Tibial nerve (tissue), 4 donors: Measurements from ENCODE around the gene DAPK2. TPM values are rescaled to one million over a fixed set of nuclear protein-coding genes. Genes with fewer than 3 reads are reported as not detected.
A peak's percentile ranks its signal among the peaks of the same experiment; 100 is the strongest.
"Not testable (repeated sequence)": the region's sequence is repeated elsewhere in the genome, so short reads cannot be mapped to it uniquely, and the experiment has no call there.

Source experiments
- DNase-seq, 2 donors: peaks; one replicate each; pipeline ENCODE4 v3.0.0-alpha.2; 2019; ENCODE audit warnings: low spot score in 2 of 2
- H3K27ac ChIP-seq, 4 donors: fragments of 200-600 bp; sonication (generic) in 3 of 4; one replicate each; pipeline ENCODE4 v1.5.1; 2017 to 2019; ENCODE audit warnings: mild to moderate bottlenecking in 1 of 4
- H3K27me3 ChIP-seq, 2 donors: fragments of 200-600 bp; sonication (generic) in 1 of 2; one replicate each; pipeline versions ENCODE4 v1.5.1 to v1.6.0; 2017 to 2019
- H3K36me3 ChIP-seq, 3 donors: fragments of 200-600 bp; sonication (generic); one replicate each; pipeline ENCODE4 v1.5.1; 2018 to 2019
- H3K4me1 ChIP-seq, 4 donors: fragments of 200-600 bp; sonication (generic) in 3 of 4; one replicate each; pipeline ENCODE4 v1.5.1; 2017 to 2019
- H3K4me3 ChIP-seq, 4 donors: fragments of 200-600 bp; sonication (generic) in 3 of 4; one replicate each; pipeline ENCODE4 v1.5.1; 2017 to 2019; ENCODE audit warnings: mild to moderate bottlenecking in 1 of 4, moderate library complexity in 1 of 4
- H3K9me3 ChIP-seq, 4 donors: fragments of 200-600 bp; sonication (generic) in 3 of 4; one replicate each; pipeline ENCODE4 v1.5.1; 2017 to 2019
- CTCF ChIP-seq, 5 experiments: fragments of 200-600 bp in 3 of 5; fragments of 450-650 bp in 2 of 5; sonication (generic) in 3 of 5; IDR thresholded peaks; one replicate each; pipeline ENCODE4 v1.5.1; 2016 to 2019; ENCODE audit warnings: antibody characterized with exemption in 5 of 5, mild to moderate bottlenecking in 3 of 5, moderate library complexity in 2 of 5
- EP300 ChIP-seq, 2 donors: sonication (generic); formaldehyde crosslinking; IDR thresholded peaks; one replicate each; pipeline ENCODE4 v1.6.1; 2017; ENCODE audit warnings: antibody characterized with exemption in 2 of 2, mild to moderate bottlenecking in 1 of 2
- POLR2A ChIP-seq, 2 donors: fragments of 450-650 bp; IDR thresholded peaks; one replicate each; pipeline ENCODE4 v1.6.1; 2017; ENCODE audit warnings: antibody characterized with exemption in 2 of 2, mild to moderate bottlenecking in 2 of 2, moderate library complexity in 2 of 2
- WGBS, 2 donors: methylation state at CpG; one replicate each; pipeline ENCODE4 v1.1.5; 2018; 5-methylcytosine and 5-hydroxymethylcytosine counted together
- total RNA-seq, 4 donors: library from RNA; depleted of rRNA; stranded (reverse); fragments of >200 nt; gene quantifications; one replicate each; pipeline ENCODE4 v1.1.0, GENCODE V29; 2016

The DAPK2 gene
- total RNA-seq, 4 donors from 2014 or later, result 28.9 to 75.9 (median 56.7) TPM

- no peaks in the 10 kb centered on the region for H3K27me3 ChIP-seq
- TF ChIP-seq EP300 (IDR thresholded peaks at IDR 0.05), result no peak
- TF ChIP-seq POLR2A (IDR thresholded peaks at IDR 0.05), result no peak
- no peak for TF ChIP-seq CTCF (IDR thresholded peaks at IDR 0.05)
- DNase-seq, result no peak
- no peak overlapping the region for H3K27ac ChIP-seq
- H3K4me3 ChIP-seq, result no peak overlapping the region
- H3K4me1 ChIP-seq, result peaks cover 0 to 4% (median 0%) of the 10 kb centered on the region in 4 donors
- WGBS, 2 donors, result 88% methylated on average over 4 of the region's 4 CpGs
- peaks cover 0 to 5% (median 0%) of the 10 kb centered on the region in 3 donors for H3K36me3 ChIP-seq
- peaks cover 0 to 6% (median 0%) of the 10 kb centered on the region in 4 donors for H3K9me3 ChIP-seq
These were observed 78.7 kb downstream of the DAPK2 start for GRCh38 chr15:63967616-63968015.

GRCh38 chr15:63962947-63963721, 83.2 kb downstream of the DAPK2 start:
- not testable (repeated sequence) for H3K27me3 ChIP-seq, H3K4me1 ChIP-seq, H3K9me3 ChIP-seq, H3K27ac ChIP-seq, H3K4me3 ChIP-seq, H3K36me3 ChIP-seq, DNase-seq
- 97 to 98% methylated on average over 15 of the region's 15 CpGs for WGBS, 2 donors

GRCh38 chr15:63953524-63953923, 92.8 kb downstream of the DAPK2 start:
- Histone ChIP-seq H3K9me3 (no peaks in the 10 kb centered on the region), H3K27ac (no peak overlapping the region), H3K4me1 (no peaks in the 10 kb centered on the region), H3K4me3 (no peak overlapping the region), H3K27me3 (no peaks in the 10 kb centered on the region), H3K36me3 (no peaks in the 10 kb centered on the region)
- 23 to 49% methylated on average over 2 of the region's 2 CpGs for WGBS, 2 donors
- TF ChIP-seq CTCF (IDR thresholded peaks at IDR 0.05) (no peak), EP300 (IDR thresholded peaks at IDR 0.05) (no peak), POLR2A (IDR thresholded peaks at IDR 0.05) (no peak)
- DNase-seq, result no peak

GRCh38 chr15:63950911-63951481, 95.3 kb downstream of the DAPK2 start:
- no peak for DNase-seq
- H3K27ac ChIP-seq, result peak overlapping the region in 2 of 4 donors; percentile 52 to 59
- H3K36me3 ChIP-seq, result no peaks in the 10 kb centered on the region
- H3K9me3 ChIP-seq, result no peaks in the 10 kb centered on the region
- TF ChIP-seq POLR2A (IDR thresholded peaks at IDR 0.05), result no peak
- no peak for TF ChIP-seq CTCF (IDR thresholded peaks at IDR 0.05)
- TF ChIP-seq EP300 (IDR thresholded peaks at IDR 0.05), result no peak
- H3K4me3 ChIP-seq, result no peak overlapping the region
- WGBS, 2 donors, result 77 to 79% methylated on average over 6 of the region's 6 CpGs
- H3K4me1 ChIP-seq, result no peaks in the 10 kb centered on the region
- H3K27me3 ChIP-seq, result no peaks in the 10 kb centered on the region

GRCh38 chr15:63948971-63949370, 97.3 kb downstream of the DAPK2 start:
- no peak for DNase-seq
- Histone ChIP-seq H3K9me3 (no peaks in the 10 kb centered on the region), H3K4me1 (peaks cover 0 to 7% (median 0%) of the 10 kb centered on the region in 4 donors), H3K27ac (no peak overlapping the region), H3K4me3 (no peak overlapping the region), H3K27me3 (no peaks in the 10 kb centered on the region), H3K36me3 (no peaks in the 10 kb centered on the region)
- TF ChIP-seq CTCF (IDR thresholded peaks at IDR 0.05) (no peak), EP300 (IDR thresholded peaks at IDR 0.05) (no peak), POLR2A (IDR thresholded peaks at IDR 0.05) (no peak)
- WGBS, 2 donors, result 96 to 98% methylated on average over 2 of the region's 2 CpGs
